ENCODE results near the gene TRAPPC3L. TPM values are rescaled to one million over a fixed set of nuclear protein-coding genes. Genes with fewer than 3 reads are reported as not detected.

The TRAPPC3L gene
- total and polyA plus RNA-seq, 4 donors: 0.36 to 1.8 (median 0.54) TPM

DNA sequence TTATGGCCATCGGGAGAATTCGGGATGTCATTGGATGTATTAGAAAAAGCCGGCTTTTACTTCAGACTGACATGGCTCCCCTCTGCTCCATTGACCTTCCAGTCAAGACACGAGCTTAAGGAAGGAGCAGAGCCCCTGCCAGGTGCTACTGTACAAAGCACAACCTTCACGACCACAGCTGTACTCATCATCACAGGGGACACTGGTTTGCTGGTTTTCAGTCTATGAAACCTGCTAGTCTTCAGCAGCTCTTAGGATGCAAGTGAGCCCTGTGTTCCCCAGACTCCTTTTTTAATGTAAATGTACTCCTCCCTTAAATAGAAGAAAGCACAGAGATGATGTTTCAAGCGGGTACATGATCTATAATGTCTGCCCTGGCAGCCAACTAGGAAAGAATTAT, 1.9 kb upstream of the TRAPPC3L start:
- WGBS, 2 donors: 78 to 83% methylated on average over 6 of the region's 6 CpGs
- DNase-seq: no peak
- Histone ChIP-seq H3K9me3 (ENCODE audit: control insufficient read depth, low read length) (no peaks in the 10 kb centered on the region), H3K36me3 (ENCODE audit: control insufficient read depth in 1 of 2, insufficient read depth in 2 of 2, low read length in 1 of 2) (no peaks in the 10 kb centered on the region), H3K27me3 (ENCODE audit: control insufficient read depth in 1 of 2, insufficient read depth in 2 of 2, low read length in 1 of 2) (no peaks in the 10 kb centered on the region), H3K27ac (ENCODE audit: low read depth in 1 of 2, low read length in 2 of 2) (no peak overlapping the region), H3K4me3 (ENCODE audit: low read length in 2 of 2) (no peak overlapping the region), H3K4me1 (ENCODE audit: control insufficient read depth in 1 of 2, insufficient read depth in 2 of 2, low read length in 2 of 2) (no peaks in the 10 kb centered on the region)
- intact Hi-C loops (cut with DNase I): no loop called here
- ATAC-seq (ENCODE audit: low FRiP score): no peak

DNA sequence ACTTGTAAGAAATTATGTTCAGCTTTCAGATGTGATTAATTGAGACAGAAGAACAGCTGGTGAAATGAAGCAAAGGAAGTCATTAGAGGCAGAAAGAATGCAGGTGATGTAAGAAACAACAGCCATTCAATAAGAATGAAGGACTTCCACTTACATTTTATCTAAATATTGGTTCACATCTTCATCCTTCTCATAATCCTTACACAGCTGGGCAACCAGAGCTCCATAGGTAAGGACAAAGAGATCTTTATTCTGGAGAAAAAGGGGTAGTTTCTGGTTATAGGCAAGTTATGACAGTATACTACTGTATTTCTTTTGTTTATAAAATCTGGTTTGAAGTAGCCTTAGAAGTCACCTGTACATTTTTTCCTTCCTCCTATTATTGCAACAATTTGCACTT, 2.3 kb downstream of the TRAPPC3L start:
- no peak for ATAC-seq (ENCODE audit: low FRiP score)
- intact Hi-C loops (cut with DNase I): no loop called here
- Histone ChIP-seq H3K4me1 (ENCODE audit: control insufficient read depth in 1 of 2, insufficient read depth in 2 of 2, low read length in 2 of 2) (no peaks in the 10 kb centered on the region), H3K27ac (ENCODE audit: low read depth in 1 of 2, low read length in 2 of 2) (no peak overlapping the region), H3K36me3 (ENCODE audit: control insufficient read depth in 1 of 2, insufficient read depth in 2 of 2, low read length in 1 of 2) (no peaks in the 10 kb centered on the region), H3K4me3 (ENCODE audit: low read length in 2 of 2) (no peak overlapping the region), H3K9me3 (ENCODE audit: control insufficient read depth, low read length) (no peaks in the 10 kb centered on the region), H3K27me3 (ENCODE audit: control insufficient read depth in 1 of 2, insufficient read depth in 2 of 2, low read length in 1 of 2) (no peaks in the 10 kb centered on the region)
- DNase-seq: no peak

- Histone ChIP-seq H3K36me3 (ENCODE audit: control insufficient read depth in 1 of 2, insufficient read depth in 2 of 2, low read length in 1 of 2) (no peaks in the 10 kb centered on the region), H3K4me3 (ENCODE audit: low read length in 2 of 2) (no peak overlapping the region), H3K9me3 (ENCODE audit: control insufficient read depth, low read length) (no peaks in the 10 kb centered on the region), H3K27ac (ENCODE audit: low read depth in 1 of 2, low read length in 2 of 2) (no peak overlapping the region), H3K4me1 (ENCODE audit: control insufficient read depth in 1 of 2, insufficient read depth in 2 of 2, low read length in 2 of 2) (no peaks in the 10 kb centered on the region), H3K27me3 (ENCODE audit: control insufficient read depth in 1 of 2, insufficient read depth in 2 of 2, low read length in 1 of 2) (no peaks in the 10 kb centered on the region)
- intact Hi-C loops (cut with DNase I): no loop called here
- ATAC-seq (ENCODE audit: low FRiP score): no peak
- no peak for DNase-seq
Measured at GRCh38 chr6:116542426-116542825, 3.1 kb downstream of the TRAPPC3L start.

DNA sequence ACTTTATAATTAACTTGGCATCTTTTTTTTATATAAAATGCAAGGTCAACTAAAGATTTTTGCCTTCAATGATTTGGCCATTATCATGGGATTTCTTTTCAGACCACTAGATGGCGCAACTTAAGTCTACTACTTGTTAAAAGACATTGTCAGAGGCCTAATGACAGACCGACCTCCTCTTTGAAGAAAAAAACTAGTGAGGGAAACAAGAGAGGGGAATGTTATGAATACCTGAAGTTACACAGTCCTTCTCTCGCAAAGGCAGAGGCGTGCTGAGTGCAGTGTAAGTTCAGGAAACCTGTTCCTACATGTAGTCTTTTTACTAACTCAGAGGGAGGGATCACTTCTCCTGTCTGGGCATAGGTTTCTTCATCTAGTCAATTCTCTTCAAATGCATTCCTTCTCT, 9.3 kb downstream of the TRAPPC3L start:
- Histone ChIP-seq H3K4me1 (ENCODE audit: control insufficient read depth in 1 of 2, insufficient read depth in 2 of 2, low read length in 2 of 2) (no peaks in the 10 kb centered on the region), H3K36me3 (ENCODE audit: control insufficient read depth in 1 of 2, insufficient read depth in 2 of 2, low read length in 1 of 2) (no peaks in the 10 kb centered on the region), H3K27me3 (ENCODE audit: control insufficient read depth in 1 of 2, insufficient read depth in 2 of 2, low read length in 1 of 2) (no peaks in the 10 kb centered on the region), H3K9me3 (ENCODE audit: control insufficient read depth, low read length) (no peaks in the 10 kb centered on the region), H3K27ac (ENCODE audit: low read depth in 1 of 2, low read length in 2 of 2) (no peak overlapping the region), H3K4me3 (ENCODE audit: low read length in 2 of 2) (no peak overlapping the region)
- WGBS, 2 donors: 20 to 28% methylated on average over 4 of the region's 4 CpGs
- no peak for DNase-seq
- intact Hi-C loops (cut with DNase I): loop anchor here in 1 of 2 donors (5.0 to 10.0 kb wide), 2 partner anchors 309 to 319 kb away; no protein-coding TSS in a partner anchor
- no peak for ATAC-seq (ENCODE audit: low FRiP score)

DNA sequence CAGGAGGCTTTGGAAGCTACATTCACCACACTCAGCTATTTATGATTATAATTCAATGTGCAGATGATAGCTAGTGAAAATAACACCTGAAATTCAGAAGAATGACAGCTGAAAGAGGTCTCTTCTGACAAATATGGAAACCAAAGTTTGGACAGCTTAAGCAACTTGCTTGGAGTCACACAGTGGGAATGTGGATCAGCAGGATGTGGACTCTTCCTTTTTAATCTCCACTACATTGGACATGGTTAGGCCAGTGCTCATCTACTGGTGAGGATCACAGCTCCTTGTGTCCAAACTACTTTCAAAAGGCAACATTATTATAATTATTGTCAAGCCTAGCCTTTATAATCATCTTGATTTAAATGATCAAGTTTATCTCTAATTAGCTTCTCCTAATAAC, 10.4 kb downstream of the TRAPPC3L start:
- intact Hi-C loops (cut with DNase I): loop anchor here in 1 of 2 donors (5.0 to 10.0 kb wide), 2 partner anchors 310 to 318 kb away; no protein-coding TSS in a partner anchor
- Histone ChIP-seq H3K4me3 (ENCODE audit: low read length in 2 of 2) (no peak overlapping the region), H3K36me3 (ENCODE audit: control insufficient read depth in 1 of 2, insufficient read depth in 2 of 2, low read length in 1 of 2) (no peaks in the 10 kb centered on the region), H3K9me3 (ENCODE audit: control insufficient read depth, low read length) (peaks cover 1% of the 10 kb centered on the region), H3K27me3 (ENCODE audit: control insufficient read depth in 1 of 2, insufficient read depth in 2 of 2, low read length in 1 of 2) (no peaks in the 10 kb centered on the region), H3K27ac (ENCODE audit: low read depth in 1 of 2, low read length in 2 of 2) (no peak overlapping the region), H3K4me1 (ENCODE audit: control insufficient read depth in 1 of 2, insufficient read depth in 2 of 2, low read length in 2 of 2) (no peaks in the 10 kb centered on the region)
- ATAC-seq (ENCODE audit: low FRiP score) (no peak), DNase-seq (no peak)

GRCh38 chr6:116533233-116533957, 12.1 kb downstream of the TRAPPC3L start:
- no peaks in the 10 kb centered on the region for H3K27me3 ChIP-seq (ENCODE audit: control insufficient read depth in 1 of 2, insufficient read depth in 2 of 2, low read length in 1 of 2)
- WGBS, 2 donors: 60 to 65% methylated on average over 9 of the region's 9 CpGs
- intact Hi-C loops (cut with DNase I): loop anchor here (2.0 to 10.0 kb wide), 3 partner anchors 245 to 311 kb away; no protein-coding TSS in a partner anchor
- DNase-seq: no peak
- no peak overlapping the region for H3K4me3 ChIP-seq (ENCODE audit: low read length in 2 of 2)
- H3K27ac ChIP-seq (ENCODE audit: low read depth in 1 of 2, low read length in 2 of 2): no peak overlapping the region
- H3K36me3 ChIP-seq (ENCODE audit: control insufficient read depth in 1 of 2, insufficient read depth in 2 of 2, low read length in 1 of 2): no peaks in the 10 kb centered on the region
- peaks cover 1% of the 10 kb centered on the region for H3K9me3 ChIP-seq (ENCODE audit: control insufficient read depth, low read length)
- ATAC-seq (ENCODE audit: low FRiP score): no peak
- H3K4me1 ChIP-seq (ENCODE audit: control insufficient read depth in 1 of 2, insufficient read depth in 2 of 2, low read length in 2 of 2): no peaks in the 10 kb centered on the region

DNA sequence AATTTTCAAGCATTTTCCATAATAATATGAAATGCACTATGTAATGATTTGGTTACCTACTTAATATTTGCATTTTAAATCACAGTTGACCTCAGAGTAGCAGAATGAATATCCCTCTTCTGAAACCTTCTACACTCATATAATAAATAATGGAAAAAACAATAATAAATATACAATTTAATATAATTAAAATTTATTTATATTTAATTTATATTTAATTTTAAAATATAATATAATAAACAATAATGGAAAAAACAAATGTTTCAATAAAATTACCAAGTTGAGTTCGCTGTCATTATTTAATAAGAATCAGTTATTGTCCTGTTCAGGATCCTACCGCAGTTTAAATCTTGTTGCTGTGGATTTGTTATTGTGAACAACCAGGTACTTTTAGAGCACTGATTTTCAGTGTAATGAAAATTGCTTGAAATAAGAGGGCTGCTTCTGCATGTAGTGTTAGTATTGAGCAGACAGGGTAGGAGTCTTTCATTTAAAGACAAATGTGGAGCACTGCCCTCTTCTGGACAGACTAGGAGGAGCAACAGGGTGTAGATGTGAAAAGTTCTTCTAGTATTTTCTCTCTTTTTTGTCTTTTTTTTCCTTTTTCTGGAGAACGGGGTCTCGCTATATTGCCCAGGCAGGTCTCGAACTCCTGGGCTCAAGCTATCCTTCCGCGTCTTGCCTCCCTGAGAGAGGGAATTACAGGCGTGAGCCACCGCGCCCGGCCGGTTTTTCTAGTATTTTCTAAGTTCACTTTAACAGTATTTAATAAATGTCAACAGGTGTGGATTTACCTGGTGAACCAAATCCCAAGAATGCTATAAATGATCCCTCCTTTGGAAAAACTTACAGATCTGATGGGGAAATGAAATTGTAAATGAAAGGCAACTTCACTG, 13.6 kb downstream of the TRAPPC3L start:
- 83 to 87% methylated on average over 12 of the region's 12 CpGs for WGBS, 2 donors

DNA sequence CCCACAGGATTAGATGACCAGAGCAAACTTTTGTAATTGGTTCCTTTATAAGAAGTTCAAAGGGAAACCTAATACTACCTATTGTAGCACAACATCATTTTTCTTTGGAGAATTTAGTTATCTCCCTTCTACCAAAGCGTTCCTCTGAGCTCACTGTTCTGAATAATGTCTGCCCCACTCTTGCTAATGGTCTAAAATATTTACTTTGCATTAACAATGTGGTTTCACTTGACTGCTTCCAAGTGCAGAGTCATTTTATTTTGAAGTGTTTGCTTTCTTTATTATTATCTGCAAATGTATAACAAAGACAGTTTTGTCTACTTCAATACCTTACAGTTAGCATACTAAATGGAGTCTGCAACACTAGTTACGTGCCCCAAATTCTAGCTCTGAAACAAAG, 15.0 kb downstream of the TRAPPC3L start:
- Histone ChIP-seq H3K27ac (ENCODE audit: low read depth in 1 of 2, low read length in 2 of 2) (no peak overlapping the region), H3K27me3 (ENCODE audit: control insufficient read depth in 1 of 2, insufficient read depth in 2 of 2, low read length in 1 of 2) (no peaks in the 10 kb centered on the region), H3K4me3 (ENCODE audit: low read length in 2 of 2) (no peak overlapping the region), H3K9me3 (ENCODE audit: control insufficient read depth, low read length) (peaks cover 1% of the 10 kb centered on the region), H3K36me3 (ENCODE audit: control insufficient read depth in 1 of 2, insufficient read depth in 2 of 2, low read length in 1 of 2) (no peaks in the 10 kb centered on the region), H3K4me1 (ENCODE audit: control insufficient read depth in 1 of 2, insufficient read depth in 2 of 2, low read length in 2 of 2) (no peaks in the 10 kb centered on the region)
- intact Hi-C loops (cut with DNase I): loop anchor here (5.0 to 10.0 kb wide), 2 partner anchors 248 to 314 kb away; no protein-coding TSS in a partner anchor
- ATAC-seq (ENCODE audit: low FRiP score): no peak
- DNase-seq: no peak
- 60 to 75% methylated on average over 2 of the region's 2 CpGs for WGBS, 2 donors

More for the DNA sequence above, 13.6 kb downstream of the TRAPPC3L start:
- Histone ChIP-seq H3K4me3 (ENCODE audit: low read length in 2 of 2) (no peak overlapping the region), H3K27ac (ENCODE audit: low read depth in 1 of 2, low read length in 2 of 2) (no peak overlapping the region), H3K36me3 (ENCODE audit: control insufficient read depth in 1 of 2, insufficient read depth in 2 of 2, low read length in 1 of 2) (no peaks in the 10 kb centered on the region), H3K4me1 (ENCODE audit: control insufficient read depth in 1 of 2, insufficient read depth in 2 of 2, low read length in 2 of 2) (no peaks in the 10 kb centered on the region), H3K9me3 (ENCODE audit: control insufficient read depth, low read length) (peaks cover 1% of the 10 kb centered on the region), H3K27me3 (ENCODE audit: control insufficient read depth in 1 of 2, insufficient read depth in 2 of 2, low read length in 1 of 2) (no peaks in the 10 kb centered on the region)
- peak; percentile 90 for ATAC-seq (ENCODE audit: low FRiP score)
- intact Hi-C loops (cut with DNase I): loop anchor here (2.0 to 10.0 kb wide), 3 partner anchors 243 to 313 kb away; no protein-coding TSS in a partner anchor
- peak; percentile 55 to 75 for DNase-seq

All from aorta (tissue), 5 donors.